ENCODE measurements around the gene SF3B3. TPM values are rescaled to one million over a fixed set of nuclear protein-coding genes. Genes with fewer than 3 reads are reported as not detected.
"Not testable (repeated sequence)": the region's sequence is repeated elsewhere in the genome, so short reads cannot be mapped to it uniquely, and the experiment has no call there.

The SF3B3 gene
- total RNA-seq, 6 donors from 2014 or later, result 63.9 to 168 (median 105) TPM

DNA sequence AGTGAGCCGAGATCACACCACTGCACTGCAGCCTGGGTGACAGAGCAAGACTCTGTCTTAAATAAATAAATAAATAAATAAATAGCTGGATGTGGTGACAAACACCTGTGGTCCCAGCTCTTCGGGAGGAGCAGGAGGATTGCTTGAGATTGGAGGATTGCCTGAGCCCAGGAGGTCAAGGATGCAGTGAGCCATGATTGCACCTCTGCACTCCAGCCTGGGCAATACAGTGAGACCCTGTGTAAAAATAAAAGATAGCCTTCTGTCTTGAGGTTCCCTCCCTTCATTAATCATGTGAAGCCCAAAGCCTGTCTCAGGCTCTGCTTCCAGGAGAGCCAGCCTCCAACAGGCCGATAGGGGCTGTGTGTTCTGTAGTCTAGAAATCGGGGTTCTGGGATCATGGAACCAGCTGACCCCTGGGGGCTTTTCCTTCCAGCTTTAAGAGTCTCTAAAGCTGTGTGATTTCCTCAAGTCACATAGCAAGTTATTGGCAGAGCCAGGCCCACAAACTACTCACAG, 88.2 kb downstream of the SF3B3 start:
- Histone ChIP-seq H3K4me1 (peaks cover 0 to 8% (median 0%) of the 10 kb centered on the region in 4 donors), H3K27me3 (no peaks in the 10 kb centered on the region), H3K4me3 (no peak overlapping the region), H3K36me3 (no peaks in the 10 kb centered on the region), H3K27ac (no peak overlapping the region), H3K9me3 (no peaks in the 10 kb centered on the region)
- TF ChIP-seq POLR2A (IDR thresholded peaks at IDR 0.05) (no peak), EP300 (IDR thresholded peaks at IDR 0.05) (no peak), POLR2AphosphoS5 (IDR thresholded peaks at IDR 0.05) (no peak)
- TF ChIP-seq, protein P1, sequence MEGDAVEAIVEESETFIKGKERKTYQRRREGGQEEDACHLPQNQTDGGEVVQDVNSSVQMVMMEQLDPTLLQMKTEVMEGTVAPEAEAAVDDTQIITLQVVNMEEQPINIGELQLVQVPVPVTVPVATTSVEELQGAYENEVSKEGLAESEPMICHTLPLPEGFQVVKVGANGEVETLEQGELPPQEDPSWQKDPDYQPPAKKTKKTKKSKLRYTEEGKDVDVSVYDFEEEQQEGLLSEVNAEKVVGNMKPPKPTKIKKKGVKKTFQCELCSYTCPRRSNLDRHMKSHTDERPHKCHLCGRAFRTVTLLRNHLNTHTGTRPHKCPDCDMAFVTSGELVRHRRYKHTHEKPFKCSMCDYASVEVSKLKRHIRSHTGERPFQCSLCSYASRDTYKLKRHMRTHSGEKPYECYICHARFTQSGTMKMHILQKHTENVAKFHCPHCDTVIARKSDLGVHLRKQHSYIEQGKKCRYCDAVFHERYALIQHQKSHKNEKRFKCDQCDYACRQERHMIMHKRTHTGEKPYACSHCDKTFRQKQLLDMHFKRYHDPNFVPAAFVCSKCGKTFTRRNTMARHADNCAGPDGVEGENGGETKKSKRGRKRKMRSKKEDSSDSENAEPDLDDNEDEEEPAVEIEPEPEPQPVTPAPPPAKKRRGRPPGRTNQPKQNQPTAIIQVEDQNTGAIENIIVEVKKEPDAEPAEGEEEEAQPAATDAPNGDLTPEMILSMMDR (IDR thresholded peaks at IDR 0.05), result no peak
- no peak for ATAC-seq (ENCODE audit: low FRiP score in 2 of 2)
- no peak for DNase-seq
- 74 to 94% methylated on average over 4 of the region's 4 CpGs for WGBS, 2 donors

DNA sequence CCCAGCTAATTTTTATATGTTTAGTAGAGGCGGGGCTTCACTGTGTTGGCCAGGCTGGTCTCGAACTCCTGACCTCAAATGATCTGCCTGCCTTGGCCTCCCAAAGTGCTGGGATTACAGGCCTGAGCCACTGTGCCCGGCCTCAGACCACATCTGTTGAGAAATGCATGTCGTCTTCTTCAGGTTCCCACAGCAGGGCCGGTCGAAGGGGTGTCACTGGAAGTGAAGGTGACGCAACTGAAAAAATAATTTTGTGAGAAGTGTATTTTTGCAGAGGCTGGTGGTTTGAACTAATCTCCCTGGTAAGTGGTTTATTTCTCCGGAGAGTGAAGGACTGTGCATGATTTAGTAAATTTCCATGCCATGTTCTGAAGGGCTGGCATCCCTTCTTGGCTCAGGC, 89.3 kb downstream of the SF3B3 start:
- 81 to 82% methylated on average over 8 of the region's 8 CpGs for WGBS, 2 donors
- ATAC-seq (ENCODE audit: low FRiP score in 2 of 2), result no peak
- Histone ChIP-seq H3K27ac (no peak overlapping the region), H3K9me3 (no peaks in the 10 kb centered on the region), H3K27me3 (no peaks in the 10 kb centered on the region), H3K4me1 (peaks cover 0 to 8% (median 0%) of the 10 kb centered on the region in 4 donors), H3K36me3 (no peaks in the 10 kb centered on the region), H3K4me3 (no peak overlapping the region)
- no peak for DNase-seq
- TF ChIP-seq POLR2A (IDR thresholded peaks at IDR 0.05) (no peak), POLR2AphosphoS5 (IDR thresholded peaks at IDR 0.05) (no peak), EP300 (IDR thresholded peaks at IDR 0.05) (no peak)
- TF ChIP-seq, protein P1 (IDR thresholded peaks at IDR 0.05), result no peak

DNA sequence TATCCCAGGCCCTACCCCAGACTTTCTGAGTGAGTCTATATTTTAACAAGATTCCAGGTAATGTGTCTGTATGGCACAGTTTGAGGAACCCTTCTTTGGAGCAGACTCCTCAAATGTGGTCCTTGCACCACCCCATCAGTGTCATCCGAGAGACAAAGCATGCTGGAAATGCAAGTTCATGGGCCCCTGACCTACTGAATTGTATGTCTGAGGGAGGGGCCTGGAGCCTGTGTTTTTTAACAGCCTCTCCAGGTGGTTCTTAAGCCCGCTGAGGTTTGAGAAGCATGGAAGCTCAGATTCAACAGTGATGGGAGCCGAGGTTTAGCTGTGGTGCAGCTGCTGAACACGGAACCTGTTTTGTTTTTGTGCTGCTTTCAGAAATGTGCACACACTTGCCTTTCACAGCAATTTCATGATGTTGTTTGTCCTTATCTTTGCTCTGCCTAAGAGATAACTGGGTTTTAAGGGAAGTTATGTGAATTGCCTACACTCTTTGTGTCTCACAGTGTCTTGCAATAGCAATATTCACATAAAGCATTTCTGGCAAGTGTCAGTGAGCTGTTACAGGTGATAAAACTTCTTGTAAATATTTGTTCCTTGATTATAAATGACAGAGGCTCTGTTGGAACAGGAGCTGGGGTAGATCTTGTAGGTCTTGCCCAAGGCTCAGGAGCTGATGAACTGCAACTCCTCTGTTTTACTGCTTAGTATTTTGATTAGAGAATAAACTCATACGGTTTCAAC, 90.8 kb downstream of the SF3B3 start:
- TF ChIP-seq POLR2A (IDR thresholded peaks at IDR 0.05), result no peak
- no peak for TF ChIP-seq EP300 (IDR thresholded peaks at IDR 0.05)
- TF ChIP-seq, protein P1 (IDR thresholded peaks at IDR 0.05), result no peak
- no peak for TF ChIP-seq POLR2AphosphoS5 (IDR thresholded peaks at IDR 0.05)
- no peak for DNase-seq
- H3K4me1 ChIP-seq, result peaks cover 0 to 8% (median 0%) of the 10 kb centered on the region in 4 donors
- whole genome bisulfite sequencing, 2 donors, result 66 to 82% methylated on average over 5 of the region's 5 CpGs
- no peak for ATAC-seq (ENCODE audit: low FRiP score in 2 of 2)
- H3K9me3 ChIP-seq, result no peaks in the 10 kb centered on the region
- H3K36me3 ChIP-seq, result no peaks in the 10 kb centered on the region
- no peak overlapping the region for H3K27ac ChIP-seq
- no peak overlapping the region for H3K4me3 ChIP-seq
- no peaks in the 10 kb centered on the region for H3K27me3 ChIP-seq

DNA sequence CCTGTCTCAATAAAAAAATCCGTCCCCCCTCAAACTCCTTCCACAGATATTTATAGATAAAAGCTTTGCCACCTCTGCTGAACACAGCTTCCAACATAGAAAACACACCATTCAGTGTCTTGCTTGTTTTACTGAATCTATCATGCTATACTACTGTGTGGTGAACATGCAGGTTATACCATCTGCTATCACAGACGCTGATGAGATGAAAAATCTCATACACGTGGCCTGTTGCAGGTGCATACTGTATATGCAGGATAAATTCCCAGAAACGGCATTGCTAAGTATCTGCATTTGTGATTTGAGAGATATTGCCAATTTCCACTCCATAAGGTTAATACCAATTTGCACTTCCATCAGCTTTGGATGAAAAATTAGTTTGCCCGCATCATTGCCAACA, 92.3 kb downstream of the SF3B3 start:
- 87 to 96% methylated on average over 5 of the region's 5 CpGs for WGBS, 2 donors
- no peak for DNase-seq
- H3K4me1 ChIP-seq, result no peaks in the 10 kb centered on the region
- ATAC-seq (ENCODE audit: low FRiP score in 2 of 2), result no peak
- H3K27ac ChIP-seq, result no peak overlapping the region
- no peak overlapping the region for H3K4me3 ChIP-seq
- H3K27me3 ChIP-seq, result no peaks in the 10 kb centered on the region
- TF ChIP-seq EP300 (IDR thresholded peaks at IDR 0.05) (no peak), POLR2A (IDR thresholded peaks at IDR 0.05) (no peak), POLR2AphosphoS5 (IDR thresholded peaks at IDR 0.05) (no peak)
- TF ChIP-seq, protein P1 (IDR thresholded peaks at IDR 0.05), result no peak
- H3K9me3 ChIP-seq, result no peaks in the 10 kb centered on the region
- H3K36me3 ChIP-seq, result no peaks in the 10 kb centered on the region

DNA sequence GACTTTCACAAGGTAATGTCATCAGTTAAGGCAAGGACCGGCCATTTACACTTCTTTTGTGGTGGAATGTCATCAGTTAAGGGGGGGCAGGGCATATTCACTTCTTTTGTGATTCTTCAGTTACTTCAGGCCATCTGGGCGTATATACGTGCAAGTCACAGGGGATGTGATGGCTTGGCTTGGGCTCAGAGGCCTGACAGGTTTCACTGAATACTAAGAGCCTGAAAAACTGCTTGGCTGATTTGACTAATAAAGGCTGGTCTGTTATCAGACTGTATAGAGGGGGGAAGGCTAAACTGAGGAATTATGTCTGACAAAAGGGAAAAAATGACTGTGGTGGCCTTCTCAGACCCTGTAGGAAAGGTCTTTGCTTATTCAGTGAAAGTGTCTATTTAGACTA, 98.2 kb downstream of the SF3B3 start:
- H3K4me3 ChIP-seq; H3K4me1 ChIP-seq; H3K9me3 ChIP-seq; H3K27ac ChIP-seq; ATAC-seq (ENCODE audit: low FRiP score in 2 of 2); DNase-seq; H3K36me3 ChIP-seq; H3K27me3 ChIP-seq: not testable (repeated sequence)
- 88 to 89% methylated on average over 3 of the region's 3 CpGs for WGBS, 2 donors

Small RNA genes lying within 50 kb of the gene (small RNA-seq; reads per million reads assigned to genes)
- gene SNORD111, result 65.4 to 314 (median 200) reads per million in 4 donors
- 340 to 738 (median 461) reads per million in 4 donors for gene SNORD111B

Other genes starting within 250 kb of the SF3B3 start
- gene AARS1, start 234.3 kb upstream of the SF3B3 start, total RNA-seq, result 100 to 1,000 TPM in 3 of 6 donors, 10 to 100 TPM in 3; 67.4 to 129 (median 102) TPM
- gene DDX19B, start 224.6 kb upstream of the SF3B3 start, total RNA-seq, result 10 to 100 TPM; 24.0 to 47.0 (median 27.6) TPM
- gene DDX19A, start 176.9 kb upstream of the SF3B3 start, total RNA-seq, result 10 to 100 TPM; 28.6 to 46.1 (median 31.7) TPM
- gene ST3GAL2, start 84.7 kb upstream of the SF3B3 start, total RNA-seq, result 10 to 100 TPM; 12.5 to 50.3 (median 26.1) TPM
- 10 to 100 TPM; 16.0 to 51.3 (median 24.5) TPM for gene FCSK, start 69.2 kb upstream of the SF3B3 start, total RNA-seq
- gene COG4, start 262 bp upstream of the SF3B3 start, total RNA-seq, result 100 to 1,000 TPM in 1 of 6 donors, 10 to 100 TPM in 5; 35.0 to 111 (median 59.6) TPM
- 10 to 100 TPM in 5 of 6 donors, 1 to 10 TPM in 1; 3.0 to 32.1 (median 14.8) TPM for gene IL34, start 122.7 kb downstream of the SF3B3 start, total RNA-seq
- 100 to 1,000 TPM in 1 of 6 donors, 10 to 100 TPM in 5; 40.7 to 202 (median 72.4) TPM for gene MTSS2, start 162.2 kb downstream of the SF3B3 start, total RNA-seq

Measured in upper lobe of left lung (tissue), 6 donors.